Sigmoid colon (tissue), 3 donors: ENCODE results near the gene PCDHB3.

Experiments used
- CTCF ChIP-seq, 4 experiments: fragments of 450-650 bp in 3 of 4; fragments of 200-600 bp in 1 of 4; IDR thresholded peaks; one replicate each; pipeline ENCODE4 v1.5.1; 2016 to 2019; ENCODE audit warnings: antibody characterized with exemption in 4 of 4, mild to moderate bottlenecking in 3 of 4, moderate library complexity in 2 of 4
- POLR2A ChIP-seq, 2 donors: fragments of 450-650 bp; IDR thresholded peaks; one replicate each; pipeline ENCODE4 v1.6.1; 2016; ENCODE audit warnings: antibody characterized with exemption in 2 of 2, mild to moderate bottlenecking in 2 of 2, moderate library complexity in 2 of 2

DNA sequence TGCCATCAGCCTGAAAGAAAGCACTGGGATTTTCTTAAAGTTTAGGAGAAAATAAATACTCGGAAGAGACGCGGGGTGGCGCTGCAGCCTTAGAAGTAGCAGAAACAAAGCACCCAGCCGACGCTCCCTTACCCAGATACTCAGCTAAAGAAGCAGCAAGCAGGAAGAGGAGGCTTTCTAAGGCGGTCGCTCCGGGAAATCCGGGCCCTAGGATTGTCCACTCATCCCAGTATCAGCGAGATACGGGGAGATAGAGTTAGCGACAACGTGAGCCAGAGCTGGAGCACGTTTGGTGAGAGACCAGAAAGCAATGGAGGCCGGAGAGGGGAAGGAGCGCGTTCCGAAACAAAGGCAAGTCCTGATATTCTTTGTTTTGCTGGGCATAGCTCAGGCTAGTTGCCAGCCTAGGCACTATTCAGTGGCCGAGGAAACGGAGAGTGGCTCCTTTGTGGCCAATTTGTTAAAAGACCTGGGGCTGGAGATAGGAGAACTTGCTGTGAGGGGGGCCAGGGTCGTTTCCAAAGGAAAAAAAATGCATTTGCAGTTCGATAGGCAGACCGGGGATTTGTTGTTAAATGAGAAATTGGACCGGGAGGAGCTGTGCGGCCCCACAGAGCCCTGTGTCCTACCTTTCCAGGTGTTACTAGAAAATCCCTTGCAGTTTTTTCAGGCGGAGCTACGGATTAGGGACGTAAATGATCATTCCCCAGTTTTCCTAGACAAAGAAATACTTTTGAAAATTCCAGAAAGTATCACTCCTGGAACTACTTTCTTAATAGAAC, 5.6 kb upstream of the PCDHB3 start, which contains the start of gene PCDHB2:
- TF ChIP-seq CTCF (IDR thresholded peaks at IDR 0.05) (no peak), POLR2A (IDR thresholded peaks at IDR 0.05) (no peak)
